Measurements from ENCODE around the gene LMBRD1. TPM values are rescaled to one million over a fixed set of nuclear protein-coding genes. Genes with fewer than 3 reads are reported as not detected.
"Not testable (repeated sequence)": the region's sequence is repeated elsewhere in the genome, so short reads cannot be mapped to it uniquely, and the experiment has no call there.

LMBRD1 gene
- total RNA-seq, 3 donors from 2014 or later = 53.4 to 88.7 (median 75.7) TPM

DNA sequence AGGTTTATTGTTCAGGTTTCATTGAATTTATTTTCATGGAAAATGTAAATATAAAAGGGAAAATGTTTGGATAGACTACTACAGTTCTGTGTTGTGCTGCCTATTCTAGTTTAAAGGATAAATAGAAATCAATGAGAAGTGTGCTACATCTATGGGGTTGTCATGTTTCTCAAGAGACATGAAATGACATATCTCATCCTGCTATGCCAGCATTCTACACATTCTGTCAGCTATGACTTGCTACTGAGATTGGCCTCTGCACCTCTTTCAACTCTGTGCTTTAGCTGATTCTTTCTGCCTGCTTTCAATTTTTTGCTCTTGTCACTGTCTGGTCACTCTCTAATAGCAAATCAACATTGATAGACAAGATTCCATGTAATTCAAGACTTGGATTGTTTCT is 35.7 kb upstream of the LMBRD1 start:
- Histone ChIP-seq H3K9me3 (no peaks in the 10 kb centered on the region), H3K4me1 (no peaks in the 10 kb centered on the region), H3K27ac (no peak overlapping the region), H3K4me3 (no peak overlapping the region), H3K36me3 (no peaks in the 10 kb centered on the region), H3K27me3 (no peaks in the 10 kb centered on the region)
- no peak for DNase-seq (ENCODE audit: low spot score in 2 of 2)
- no peak for TF ChIP-seq POLR2AphosphoS5 (IDR thresholded peaks at IDR 0.05)
- no peak for TF ChIP-seq POLR2A (IDR thresholded peaks at IDR 0.05)
- TF ChIP-seq, protein P1, sequence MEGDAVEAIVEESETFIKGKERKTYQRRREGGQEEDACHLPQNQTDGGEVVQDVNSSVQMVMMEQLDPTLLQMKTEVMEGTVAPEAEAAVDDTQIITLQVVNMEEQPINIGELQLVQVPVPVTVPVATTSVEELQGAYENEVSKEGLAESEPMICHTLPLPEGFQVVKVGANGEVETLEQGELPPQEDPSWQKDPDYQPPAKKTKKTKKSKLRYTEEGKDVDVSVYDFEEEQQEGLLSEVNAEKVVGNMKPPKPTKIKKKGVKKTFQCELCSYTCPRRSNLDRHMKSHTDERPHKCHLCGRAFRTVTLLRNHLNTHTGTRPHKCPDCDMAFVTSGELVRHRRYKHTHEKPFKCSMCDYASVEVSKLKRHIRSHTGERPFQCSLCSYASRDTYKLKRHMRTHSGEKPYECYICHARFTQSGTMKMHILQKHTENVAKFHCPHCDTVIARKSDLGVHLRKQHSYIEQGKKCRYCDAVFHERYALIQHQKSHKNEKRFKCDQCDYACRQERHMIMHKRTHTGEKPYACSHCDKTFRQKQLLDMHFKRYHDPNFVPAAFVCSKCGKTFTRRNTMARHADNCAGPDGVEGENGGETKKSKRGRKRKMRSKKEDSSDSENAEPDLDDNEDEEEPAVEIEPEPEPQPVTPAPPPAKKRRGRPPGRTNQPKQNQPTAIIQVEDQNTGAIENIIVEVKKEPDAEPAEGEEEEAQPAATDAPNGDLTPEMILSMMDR (IDR thresholded peaks at IDR 0.05) = no peak
- intact Hi-C loops (cut with DNase I; ENCODE audit: low total_unique reads) = no loop called here

DNA sequence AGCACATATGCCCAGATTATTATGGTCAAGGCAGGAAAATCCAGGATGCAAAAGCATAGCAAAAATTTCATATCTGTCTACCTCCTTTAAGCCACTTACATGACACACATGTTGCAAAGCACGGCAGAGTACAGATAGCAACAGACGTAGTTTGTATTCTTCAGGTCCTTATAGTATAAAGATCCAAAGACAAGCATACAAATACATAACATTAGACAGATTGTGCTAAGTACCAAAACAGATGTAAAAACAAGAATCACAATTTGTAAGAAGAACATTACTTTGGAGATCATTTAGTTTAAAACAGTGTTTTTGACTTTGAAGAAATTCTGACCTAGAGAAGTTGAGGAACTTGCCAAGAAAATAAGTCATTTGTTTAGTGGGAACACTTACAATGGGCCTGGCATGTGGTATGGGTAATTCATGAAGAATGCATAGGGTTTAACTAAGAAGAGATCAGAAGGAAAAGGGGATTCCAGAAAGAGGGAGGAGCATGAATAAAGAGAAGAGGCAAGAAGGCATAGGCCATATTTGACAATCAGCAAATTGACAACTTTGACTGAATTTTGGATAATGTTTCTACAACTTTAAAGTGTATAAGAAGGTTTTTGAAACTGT is 30.6 kb upstream of the LMBRD1 start:
- H3K36me3 ChIP-seq = no peaks in the 10 kb centered on the region
- no peak for DNase-seq (ENCODE audit: low spot score in 2 of 2)
- TF ChIP-seq POLR2AphosphoS5 (IDR thresholded peaks at IDR 0.05) (no peak), POLR2A (IDR thresholded peaks at IDR 0.05) (no peak)
- TF ChIP-seq, protein P1 (IDR thresholded peaks at IDR 0.05) = no peak
- no peak overlapping the region for H3K4me3 ChIP-seq
- H3K27me3 ChIP-seq = no peaks in the 10 kb centered on the region
- intact Hi-C loops (cut with DNase I; ENCODE audit: low total_unique reads) = no loop called here
- H3K27ac ChIP-seq = no peak overlapping the region
- no peaks in the 10 kb centered on the region for H3K9me3 ChIP-seq
- H3K4me1 ChIP-seq = no peaks in the 10 kb centered on the region

GRCh38 chr6:69825904-69826303 is 29.1 kb upstream of the LMBRD1 start:
- no peaks in the 10 kb centered on the region for H3K36me3 ChIP-seq
- TF ChIP-seq, protein P1 (IDR thresholded peaks at IDR 0.05) = no peak
- TF ChIP-seq POLR2A (IDR thresholded peaks at IDR 0.05) (no peak), POLR2AphosphoS5 (IDR thresholded peaks at IDR 0.05) (no peak)
- H3K9me3 ChIP-seq = no peaks in the 10 kb centered on the region
- no peak overlapping the region for H3K4me3 ChIP-seq
- intact Hi-C loops (cut with DNase I; ENCODE audit: low total_unique reads) = no loop called here
- no peaks in the 10 kb centered on the region for H3K27me3 ChIP-seq
- no peak overlapping the region for H3K27ac ChIP-seq
- no peaks in the 10 kb centered on the region for H3K4me1 ChIP-seq
- DNase-seq (ENCODE audit: low spot score in 2 of 2) = no peak

DNA sequence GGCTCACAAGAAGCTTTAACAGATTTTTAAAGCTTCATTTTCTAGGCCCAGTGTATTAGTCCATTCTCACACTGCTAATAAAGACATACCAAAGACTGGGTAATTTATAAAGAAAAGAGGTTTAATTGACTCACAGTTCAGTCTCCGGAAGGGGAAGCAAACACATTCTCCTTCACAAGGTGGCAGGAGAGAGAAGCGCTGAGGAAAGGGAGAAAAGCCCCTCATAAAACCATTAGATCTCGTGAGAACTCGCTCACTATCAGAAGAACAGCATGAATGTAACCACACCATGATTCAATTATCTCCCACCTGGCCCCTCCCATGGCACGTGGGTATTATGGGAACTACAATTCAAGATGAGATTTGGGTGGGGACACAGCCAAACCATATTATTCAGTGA is 27.5 kb upstream of the LMBRD1 start:
- H3K9me3 ChIP-seq; intact Hi-C loops (cut with DNase I; ENCODE audit: low total_unique reads); H3K4me3 ChIP-seq; H3K27ac ChIP-seq; H3K27me3 ChIP-seq; DNase-seq (ENCODE audit: low spot score in 2 of 2); H3K36me3 ChIP-seq; H3K4me1 ChIP-seq: not testable (repeated sequence)

DNA sequence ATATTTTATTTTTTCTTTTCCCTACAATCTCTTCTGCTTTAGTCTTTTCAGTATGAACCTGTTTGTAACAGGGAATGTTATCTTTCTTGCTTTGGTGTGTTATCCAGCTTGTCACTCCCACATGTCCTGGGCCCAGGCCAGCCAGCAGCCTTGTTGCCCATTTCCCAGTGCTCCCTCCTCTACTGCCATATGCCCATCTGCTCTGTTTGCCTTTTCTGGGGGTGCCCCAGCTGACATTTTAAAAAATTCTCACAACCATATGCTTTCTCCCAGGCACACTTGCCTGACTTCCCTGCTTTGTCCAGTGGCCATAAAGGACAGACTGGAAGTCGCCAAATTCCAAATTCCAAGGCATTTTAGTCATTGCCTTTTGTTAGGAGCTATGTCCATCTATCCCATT is 23.6 kb upstream of the LMBRD1 start:
- Histone ChIP-seq H3K4me3 (no peak overlapping the region), H3K27me3 (no peaks in the 10 kb centered on the region), H3K36me3 (no peaks in the 10 kb centered on the region), H3K27ac (no peak overlapping the region), H3K9me3 (no peaks in the 10 kb centered on the region), H3K4me1 (no peaks in the 10 kb centered on the region)
- intact Hi-C loops (cut with DNase I; ENCODE audit: low total_unique reads) = no loop called here
- TF ChIP-seq, protein P1 (IDR thresholded peaks at IDR 0.05) = no peak
- no peak for TF ChIP-seq POLR2AphosphoS5 (IDR thresholded peaks at IDR 0.05)
- no peak for TF ChIP-seq POLR2A (IDR thresholded peaks at IDR 0.05)
- DNase-seq (ENCODE audit: low spot score in 2 of 2) = no peak

DNA sequence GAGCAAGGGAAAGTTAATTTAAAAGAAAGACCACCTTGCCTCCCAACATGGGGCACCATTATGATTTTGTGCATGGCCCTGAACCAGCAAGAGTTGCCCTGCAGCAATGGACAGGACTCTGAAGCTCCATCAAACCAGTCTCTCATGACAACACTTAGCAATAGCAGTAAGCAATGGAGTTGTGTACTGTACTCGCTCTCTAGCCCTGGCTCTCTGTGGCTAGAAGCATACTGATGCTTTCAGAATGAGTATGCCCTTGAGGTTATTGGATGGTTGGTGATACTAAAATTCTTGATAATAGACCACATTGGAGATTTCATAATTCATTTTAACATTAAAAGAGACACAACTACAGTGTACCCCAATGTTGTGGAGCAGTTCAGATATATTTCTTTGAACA is 23.2 kb upstream of the LMBRD1 start:
- no peaks in the 10 kb centered on the region for H3K36me3 ChIP-seq
- H3K9me3 ChIP-seq = no peaks in the 10 kb centered on the region
- TF ChIP-seq POLR2A (IDR thresholded peaks at IDR 0.05) = no peak
- TF ChIP-seq POLR2AphosphoS5 (IDR thresholded peaks at IDR 0.05) = no peak
- TF ChIP-seq, protein P1 (IDR thresholded peaks at IDR 0.05) = no peak
- H3K4me1 ChIP-seq = no peaks in the 10 kb centered on the region
- intact Hi-C loops (cut with DNase I; ENCODE audit: low total_unique reads) = no loop called here
- H3K27me3 ChIP-seq = no peaks in the 10 kb centered on the region
- no peak overlapping the region for H3K27ac ChIP-seq
- H3K4me3 ChIP-seq = no peak overlapping the region
- no peak for DNase-seq (ENCODE audit: low spot score in 2 of 2)
